Measurements from ENCODE around the gene BABAM2.

GRCh38 chr2:28011322-28011737, 120.8 kb downstream of the BABAM2 start:
- no peak for TF ChIP-seq CTCF (IDR thresholded peaks at IDR 0.05)
- TF ChIP-seq POLR2AphosphoS5 (IDR thresholded peaks at IDR 0.05): no peak
- TF ChIP-seq POLR2A (IDR thresholded peaks at IDR 0.05): no peak
- TF ChIP-seq EP300 (IDR thresholded peaks at IDR 0.05): no peak

All from sigmoid colon (tissue), 4 donors.